ENCODE results near the gene FGGY.

Gene FGGY

GRCh38 chr1:59761443-59761842 lies 464.5 kb downstream of the FGGY start:
- TF ChIP-seq CTCF (IDR thresholded peaks at IDR 0.05; ENCODE audit: low read depth, low read length, missing control alignments): no peak
- in situ Hi-C loops (cut with HindIII; ENCODE audit: low sequenced_read_pairs): loop anchor here (25.0 kb wide), 1 partner anchor 1024 kb away; no protein-coding TSS in a partner anchor
- H3K4me3 ChIP-seq (ENCODE audit: low read depth, low read length): no peak overlapping the region
- DNase-seq (ENCODE audit: low read depth): no peak

GRCh38 chr1:59763418-59763817 lies 466.5 kb downstream of the FGGY start:
- DNase-seq (ENCODE audit: low read depth): no peak
- TF ChIP-seq CTCF (IDR thresholded peaks at IDR 0.05; ENCODE audit: low read depth, low read length, missing control alignments): no peak
- H3K4me3 ChIP-seq (ENCODE audit: low read depth, low read length): no peak overlapping the region
- in situ Hi-C loops (cut with HindIII; ENCODE audit: low sequenced_read_pairs): loop anchor here (25.0 kb wide), 1 partner anchor 1026 kb away; no protein-coding TSS in a partner anchor

- H3K4me3 ChIP-seq (ENCODE audit: low read depth, low read length): no peak overlapping the region
- no peak for TF ChIP-seq CTCF (IDR thresholded peaks at IDR 0.05; ENCODE audit: low read depth, low read length, missing control alignments)
- DNase-seq (ENCODE audit: low read depth): no peak
- in situ Hi-C loops (cut with HindIII; ENCODE audit: low sequenced_read_pairs): loop anchor here (25.0 kb wide), 1 partner anchor 1028 kb away; no protein-coding TSS in a partner anchor
Measured at GRCh38 chr1:59765011-59765730, 468.3 kb downstream of the FGGY start.

- in situ Hi-C loops (cut with HindIII; ENCODE audit: low sequenced_read_pairs): loop anchor here (25.0 kb wide), 1 partner anchor 1029 kb away; no protein-coding TSS in a partner anchor
- no peak for DNase-seq (ENCODE audit: low read depth)
- TF ChIP-seq CTCF (IDR thresholded peaks at IDR 0.05; ENCODE audit: low read depth, low read length, missing control alignments): no peak
- H3K4me3 ChIP-seq (ENCODE audit: low read depth, low read length): no peak overlapping the region
Measured at GRCh38 chr1:59766227-59766855, 469.4 kb downstream of the FGGY start.

GRCh38 chr1:59767119-59767518 lies 470.2 kb downstream of the FGGY start:
- TF ChIP-seq CTCF (IDR thresholded peaks at IDR 0.05; ENCODE audit: low read depth, low read length, missing control alignments): no peak
- in situ Hi-C loops (cut with HindIII; ENCODE audit: low sequenced_read_pairs): loop anchor here (25.0 kb wide), 1 partner anchor 1030 kb away; no protein-coding TSS in a partner anchor
- H3K4me3 ChIP-seq (ENCODE audit: low read depth, low read length): no peak overlapping the region
- no peak for DNase-seq (ENCODE audit: low read depth)

GRCh38 chr1:59768792-59769735 lies 472.2 kb downstream of the FGGY start:
- in situ Hi-C loops (cut with HindIII; ENCODE audit: low sequenced_read_pairs): loop anchor here (25.0 kb wide), 1 partner anchor 1032 kb away; no protein-coding TSS in a partner anchor
- DNase-seq (ENCODE audit: low read depth): no peak
- no peak overlapping the region for H3K4me3 ChIP-seq (ENCODE audit: low read depth, low read length)
- TF ChIP-seq CTCF (IDR thresholded peaks at IDR 0.05; ENCODE audit: low read depth, low read length, missing control alignments): no peak
